AG04449 (cell line): Measurements from ENCODE around the gene GUCY1A2.

Source experiments
- CTCF ChIA-PET: fragments of 350-600 bp; formaldehyde crosslinking; extraction: SDS; loops from one replicate; lab custom pipeline; 2021; ENCODE audit warnings: antibody characterized with exemption; lab: Yijun Ruan, JAX
- POLR2A ChIA-PET: fragments of 400-600, 350-600 bp; formaldehyde crosslinking; extraction: SDS; loops from one replicate; lab custom pipeline; 2020; ENCODE audit warnings: antibody characterized with exemption, inconsistent platforms; lab: Yijun Ruan, JAX
- DNase-seq: peaks from one replicate; pipeline ENCODE4 v3.0.0-alpha.2; 2010; ENCODE audit warnings: low read depth, low spot score
- H3K4me3 ChIP-seq: 2 replicates; pipeline ENCODE4 v1.5.1; 2011; ENCODE audit warnings: low read depth, mild to moderate bottlenecking, control low read depth, low read length
- TF ChIP-seq, protein P1 (sequence below): IDR thresholded peaks from one replicate; pipeline ENCODE4 v1.5.1; 2011; ENCODE audit warnings: mild to moderate bottlenecking, moderate library complexity, low read length, control low read depth, inconsistent platforms; ENCODE audit not compliant: insufficient read depth; ENCODE audit errors: missing control alignments

GUCY1A2 gene

DNA sequence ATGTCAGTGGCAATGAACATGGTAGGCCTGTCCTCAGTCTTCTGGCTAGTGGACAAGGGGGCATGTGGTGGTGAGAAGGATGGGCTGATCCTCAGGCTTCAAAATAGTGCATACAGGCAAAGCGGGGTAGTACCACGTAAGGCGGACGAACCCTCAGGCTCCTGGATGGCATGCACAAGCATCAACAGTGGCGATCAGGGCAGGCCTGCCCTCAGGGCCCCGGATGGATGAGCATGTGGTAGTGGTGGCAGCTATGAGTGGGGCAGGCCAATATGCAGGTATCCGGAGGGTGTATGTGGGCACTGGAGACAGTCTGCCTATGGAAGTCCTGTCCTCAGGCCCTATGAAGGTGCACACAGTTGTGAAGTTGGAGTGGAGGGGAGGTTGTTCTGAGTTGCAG, 163.8 kb downstream of the GUCY1A2 start:
- no peak overlapping the region for H3K4me3 ChIP-seq
- TF ChIP-seq, protein P1, sequence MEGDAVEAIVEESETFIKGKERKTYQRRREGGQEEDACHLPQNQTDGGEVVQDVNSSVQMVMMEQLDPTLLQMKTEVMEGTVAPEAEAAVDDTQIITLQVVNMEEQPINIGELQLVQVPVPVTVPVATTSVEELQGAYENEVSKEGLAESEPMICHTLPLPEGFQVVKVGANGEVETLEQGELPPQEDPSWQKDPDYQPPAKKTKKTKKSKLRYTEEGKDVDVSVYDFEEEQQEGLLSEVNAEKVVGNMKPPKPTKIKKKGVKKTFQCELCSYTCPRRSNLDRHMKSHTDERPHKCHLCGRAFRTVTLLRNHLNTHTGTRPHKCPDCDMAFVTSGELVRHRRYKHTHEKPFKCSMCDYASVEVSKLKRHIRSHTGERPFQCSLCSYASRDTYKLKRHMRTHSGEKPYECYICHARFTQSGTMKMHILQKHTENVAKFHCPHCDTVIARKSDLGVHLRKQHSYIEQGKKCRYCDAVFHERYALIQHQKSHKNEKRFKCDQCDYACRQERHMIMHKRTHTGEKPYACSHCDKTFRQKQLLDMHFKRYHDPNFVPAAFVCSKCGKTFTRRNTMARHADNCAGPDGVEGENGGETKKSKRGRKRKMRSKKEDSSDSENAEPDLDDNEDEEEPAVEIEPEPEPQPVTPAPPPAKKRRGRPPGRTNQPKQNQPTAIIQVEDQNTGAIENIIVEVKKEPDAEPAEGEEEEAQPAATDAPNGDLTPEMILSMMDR = no peak
- POLR2A ChIA-PET = no interaction called here
- no peak for DNase-seq
- CTCF ChIA-PET = no interaction called here

DNA sequence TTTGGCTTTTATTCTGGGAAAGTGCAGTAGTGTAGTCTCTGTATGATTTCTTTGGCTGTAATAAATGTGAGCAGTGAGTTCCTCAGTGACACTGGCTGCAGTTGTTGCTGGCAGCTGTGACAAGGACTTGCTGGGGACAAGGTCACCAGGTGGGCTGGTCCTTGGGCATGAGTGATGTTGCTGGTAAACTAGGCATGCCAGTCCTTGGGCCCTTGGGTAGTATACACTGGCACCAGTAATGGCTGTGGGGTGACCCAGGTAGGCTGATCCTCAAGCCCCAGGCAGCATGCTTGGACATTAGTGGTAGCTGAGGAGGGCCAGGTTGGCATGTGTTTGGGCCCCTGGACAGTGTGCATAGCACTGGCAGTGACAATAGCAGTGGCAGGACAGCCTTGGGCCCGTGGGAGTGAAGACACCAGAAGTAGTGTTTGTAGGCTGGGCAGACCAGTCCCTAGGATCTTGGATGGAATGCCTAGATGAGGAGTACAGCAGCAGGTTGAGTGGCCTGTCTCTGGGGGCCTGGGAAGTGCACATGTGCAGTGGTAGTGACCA, 164.3 kb downstream of the GUCY1A2 start:
- ChIA-PET POLR2A (no interaction called here), CTCF (no interaction called here)
- no peak for DNase-seq
- TF ChIP-seq, protein P1 = no peak
- H3K4me3 ChIP-seq = no peak overlapping the region

DNA sequence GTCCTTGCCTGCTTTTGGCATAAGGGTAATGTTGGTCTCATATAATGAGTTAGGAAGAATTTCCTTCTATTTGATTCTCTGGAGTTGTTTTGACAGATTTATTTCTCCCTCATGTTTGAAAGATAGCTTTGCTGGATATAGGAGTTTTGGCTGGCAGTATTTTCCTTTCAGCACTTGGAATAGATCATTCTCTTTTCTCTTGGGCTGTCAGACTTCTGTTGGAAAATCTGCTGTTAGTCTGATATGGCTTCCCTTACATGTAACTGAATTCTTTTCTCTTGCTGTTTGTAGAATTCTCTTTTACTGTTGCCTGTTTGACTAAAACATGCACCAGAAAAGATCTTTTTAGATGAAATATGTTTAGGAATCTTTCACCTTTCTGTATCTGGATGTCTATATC, 165.5 kb downstream of the GUCY1A2 start:
- no peak for DNase-seq
- H3K4me3 ChIP-seq = no peak overlapping the region
- CTCF ChIA-PET = no interaction called here
- TF ChIP-seq, protein P1 = no peak
- POLR2A ChIA-PET = no interaction called here

DNA sequence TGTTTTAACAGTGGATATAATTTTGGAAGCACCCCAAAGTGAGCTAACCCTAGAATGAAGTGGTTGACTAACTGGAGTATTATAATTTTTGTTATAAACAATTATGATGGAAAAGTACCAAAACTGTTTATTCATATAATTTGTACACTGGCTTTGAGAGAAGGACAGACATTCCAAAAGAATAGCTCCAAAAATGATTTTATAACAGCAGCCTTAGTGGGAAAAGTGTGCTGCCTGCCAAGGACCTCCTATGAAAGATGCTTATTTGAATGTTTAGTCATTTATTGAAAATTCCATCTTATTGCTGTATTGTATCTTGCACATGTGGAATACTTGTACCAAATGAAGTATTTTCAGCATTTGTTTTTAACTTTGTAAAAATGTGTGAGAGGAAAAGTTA, 169.8 kb downstream of the GUCY1A2 start:
- H3K4me3 ChIP-seq = no peak overlapping the region
- POLR2A ChIA-PET = no interaction called here
- CTCF ChIA-PET = no interaction called here
- DNase-seq = no peak
- TF ChIP-seq, protein P1 = no peak

DNA sequence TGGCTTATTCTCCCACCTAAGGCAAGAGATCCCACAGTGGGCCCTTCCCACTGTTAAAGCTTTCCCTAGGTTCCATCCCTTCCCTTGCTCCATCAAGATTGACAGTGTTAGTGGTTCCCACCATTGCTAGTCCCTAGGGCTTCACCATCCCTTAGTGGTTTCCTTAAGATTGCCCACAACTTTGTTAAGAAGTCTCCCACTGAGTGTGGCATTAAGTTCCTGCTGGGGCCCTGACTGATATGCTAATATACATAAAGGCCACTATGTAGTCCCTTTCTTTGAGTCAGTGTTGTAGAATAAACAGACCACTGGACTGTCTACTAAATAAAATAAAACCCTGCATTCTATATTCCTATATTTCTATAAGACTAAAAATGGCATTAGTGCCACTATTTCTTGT, 176.1 kb downstream of the GUCY1A2 start:
- CTCF ChIA-PET = no interaction called here
- POLR2A ChIA-PET = no interaction called here
- TF ChIP-seq, protein P1 = no peak
- DNase-seq = no peak
- H3K4me3 ChIP-seq = no peak overlapping the region

DNA sequence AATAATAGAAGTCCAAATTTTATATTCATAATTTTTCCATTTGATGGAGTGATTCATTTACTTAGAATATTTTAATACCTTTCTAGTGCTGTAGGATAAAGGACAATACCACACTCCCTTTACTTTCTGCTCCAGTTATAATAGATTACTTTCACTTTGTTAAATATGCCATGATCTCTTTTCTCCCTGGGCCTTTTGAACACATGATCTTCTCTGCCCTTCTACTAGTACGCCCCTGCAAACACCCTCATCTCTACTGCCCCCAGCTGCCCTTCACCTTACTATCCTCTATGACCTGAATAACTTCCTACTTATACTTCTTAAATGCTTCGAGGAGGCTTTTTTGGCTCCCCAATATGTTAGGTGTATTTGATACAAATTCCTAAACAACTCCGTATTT, 177.3 kb downstream of the GUCY1A2 start:
- CTCF ChIA-PET = no interaction called here
- POLR2A ChIA-PET = no interaction called here
- DNase-seq = no peak
- TF ChIP-seq, protein P1 = no peak
- H3K4me3 ChIP-seq = no peak overlapping the region
